ENCODE results near the gene OTC.

Gene OTC

GRCh38 chrX:38462257-38462656, 109.9 kb downstream of the OTC start:
- no peak for DNase-seq
- no peak overlapping the region for H3K27ac ChIP-seq
- no peaks in the 10 kb centered on the region for H3K36me3 ChIP-seq
- TF ChIP-seq CTCF (IDR thresholded peaks at IDR 0.05), result no peak
- H3K4me1 ChIP-seq, result no peaks in the 10 kb centered on the region
- intact Hi-C loops (cut with DNase I; ENCODE audit: low total_unique reads), result no loop called here
- H3K27me3 ChIP-seq, result no peaks in the 10 kb centered on the region
- no peaks in the 10 kb centered on the region for H3K9me3 ChIP-seq
- no peak overlapping the region for H3K4me3 ChIP-seq

- intact Hi-C loops (cut with DNase I; ENCODE audit: low total_unique reads), result no loop called here
- TF ChIP-seq CTCF (IDR thresholded peaks at IDR 0.05), result no peak
- Histone ChIP-seq H3K4me3 (no peak overlapping the region), H3K36me3 (no peaks in the 10 kb centered on the region), H3K27ac (no peak overlapping the region), H3K4me1 (no peaks in the 10 kb centered on the region), H3K9me3 (peaks cover 0 to 9% (median 0%) of the 10 kb centered on the region in 3 donors), H3K27me3 (no peaks in the 10 kb centered on the region)
- DNase-seq, result no peak
Observed at GRCh38 chrX:38465686-38466085, 113.3 kb downstream of the OTC start.

GRCh38 chrX:38468563-38469157, 116.3 kb downstream of the OTC start:
- no peak overlapping the region for H3K27ac ChIP-seq
- H3K27me3 ChIP-seq, result no peaks in the 10 kb centered on the region
- H3K36me3 ChIP-seq, result no peaks in the 10 kb centered on the region
- no peaks in the 10 kb centered on the region for H3K4me1 ChIP-seq
- peaks cover 0 to 12% (median 0%) of the 10 kb centered on the region in 3 donors for H3K9me3 ChIP-seq
- DNase-seq, result no peak
- no peak for TF ChIP-seq CTCF (IDR thresholded peaks at IDR 0.05)
- H3K4me3 ChIP-seq, result no peak overlapping the region
- intact Hi-C loops (cut with DNase I; ENCODE audit: low total_unique reads), result no loop called here

Measured in tibial artery (tissue), 4 donors.